Measurements from ENCODE around the gene PSMF1. TPM values are rescaled to one million over a fixed set of nuclear protein-coding genes. Genes with fewer than 3 reads are reported as not detected.

The PSMF1 gene
- total and polyA plus RNA-seq, 9 of the 15 experiments (the other 6 are each of a cell fraction or from before 2014, with no cell fraction given): 8.5 to 192 (median 33.2) TPM

DNA sequence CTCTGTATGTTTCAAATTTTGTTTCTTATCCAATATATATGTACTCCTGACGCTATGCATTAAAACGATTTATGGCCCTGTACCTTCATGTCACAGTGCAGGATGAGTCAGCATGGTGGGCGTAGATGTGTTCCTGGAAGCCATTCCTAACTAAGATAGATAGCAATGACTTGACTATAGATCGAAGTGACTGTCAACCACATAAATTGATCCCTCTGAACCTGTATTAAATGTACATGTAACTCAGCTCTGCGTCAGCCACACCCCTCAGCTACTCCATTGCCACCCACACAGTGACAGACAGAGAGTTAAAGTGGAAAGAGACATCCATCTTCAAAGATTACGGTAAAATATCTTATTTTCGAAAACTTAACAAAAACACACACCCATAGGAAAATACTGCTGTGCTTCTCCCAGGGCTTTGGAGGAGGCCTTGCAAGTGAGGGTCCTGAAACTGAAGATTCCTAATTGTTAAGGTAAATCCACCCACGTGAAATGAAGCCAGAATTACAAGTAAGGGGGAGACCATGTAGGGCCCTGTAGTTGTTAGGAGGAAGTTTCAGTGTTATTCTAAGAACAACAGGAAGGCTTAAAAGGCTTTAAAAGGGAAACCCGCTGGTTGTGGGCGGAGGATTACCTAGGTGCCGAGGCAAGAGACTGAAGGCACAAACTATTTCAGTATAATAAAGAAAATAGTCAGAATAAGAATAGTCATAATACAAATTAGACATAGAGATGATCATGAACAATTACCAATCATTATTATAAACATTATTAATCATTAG lies 97.2 kb downstream of the PSMF1 start (continued):
- TF ChIP-seq STAG1 (CRISPR knock-in tag; IDR thresholded peaks at IDR 0.05; ENCODE audit: borderline replicate concordance) (no peak), TAF9B (IDR thresholded peaks at IDR 0.05; ENCODE audit: partially characterized antibody) (peak; percentile 44), RHOXF2B (CRISPR knock-in tag; conservative IDR thresholded peaks at IDR 0.05) (no peak), ZNF780A (CRISPR knock-in tag; IDR thresholded peaks at IDR 0.05) (no peak), FOSL1 (tag; conservative IDR thresholded peaks at IDR 0.05) (peak; percentile 57), KHSRP (IDR thresholded peaks at IDR 0.05) (no peak), SETDB1 (IDR thresholded peaks at IDR 0.05; ENCODE audit: low read length) (no peak), MYBL2 (IDR thresholded peaks at IDR 0.05; ENCODE audit: low read depth) (no peak), MYBL2 (CRISPR knock-in tag; IDR thresholded peaks at IDR 0.05; ENCODE audit: borderline replicate concordance) (no peak), XRCC3 (IDR thresholded peaks at IDR 0.05) (no peak), L3MBTL2 (IDR thresholded peaks at IDR 0.05) (no peak), TOE1 (IDR thresholded peaks at IDR 0.05; ENCODE audit: borderline replicate concordance) (no peak), TOE1 (CRISPR knock-in tag; IDR thresholded peaks at IDR 0.05; ENCODE audit: borderline replicate concordance, low read depth) (no peak), PTBP1 (IDR thresholded peaks at IDR 0.05; ENCODE audit: low read depth, low read length) (no peak), MAFK (IDR thresholded peaks at IDR 0.05; ENCODE audit: low read length) (peak; percentile 72; the same call in 1 of the 2 replicates), DNMT1 (IDR thresholded peaks at IDR 0.05) (no peak), CTBP1 (IDR thresholded peaks at IDR 0.05; ENCODE audit: borderline replicate concordance) (no peak), ATF7 (IDR thresholded peaks at IDR 0.05) (no peak), ARNT (IDR thresholded peaks at IDR 0.05) (no peak)
- TF ChIP-seq, protein P1, sequence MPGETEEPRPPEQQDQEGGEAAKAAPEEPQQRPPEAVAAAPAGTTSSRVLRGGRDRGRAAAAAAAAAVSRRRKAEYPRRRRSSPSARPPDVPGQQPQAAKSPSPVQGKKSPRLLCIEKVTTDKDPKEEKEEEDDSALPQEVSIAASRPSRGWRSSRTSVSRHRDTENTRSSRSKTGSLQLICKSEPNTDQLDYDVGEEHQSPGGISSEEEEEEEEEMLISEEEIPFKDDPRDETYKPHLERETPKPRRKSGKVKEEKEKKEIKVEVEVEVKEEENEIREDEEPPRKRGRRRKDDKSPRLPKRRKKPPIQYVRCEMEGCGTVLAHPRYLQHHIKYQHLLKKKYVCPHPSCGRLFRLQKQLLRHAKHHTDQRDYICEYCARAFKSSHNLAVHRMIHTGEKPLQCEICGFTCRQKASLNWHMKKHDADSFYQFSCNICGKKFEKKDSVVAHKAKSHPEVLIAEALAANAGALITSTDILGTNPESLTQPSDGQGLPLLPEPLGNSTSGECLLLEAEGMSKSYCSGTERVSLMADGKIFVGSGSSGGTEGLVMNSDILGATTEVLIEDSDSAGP (CRISPR knock-in tag; IDR thresholded peaks at IDR 0.05): no peak
- TF ChIP-seq, protein P2, sequence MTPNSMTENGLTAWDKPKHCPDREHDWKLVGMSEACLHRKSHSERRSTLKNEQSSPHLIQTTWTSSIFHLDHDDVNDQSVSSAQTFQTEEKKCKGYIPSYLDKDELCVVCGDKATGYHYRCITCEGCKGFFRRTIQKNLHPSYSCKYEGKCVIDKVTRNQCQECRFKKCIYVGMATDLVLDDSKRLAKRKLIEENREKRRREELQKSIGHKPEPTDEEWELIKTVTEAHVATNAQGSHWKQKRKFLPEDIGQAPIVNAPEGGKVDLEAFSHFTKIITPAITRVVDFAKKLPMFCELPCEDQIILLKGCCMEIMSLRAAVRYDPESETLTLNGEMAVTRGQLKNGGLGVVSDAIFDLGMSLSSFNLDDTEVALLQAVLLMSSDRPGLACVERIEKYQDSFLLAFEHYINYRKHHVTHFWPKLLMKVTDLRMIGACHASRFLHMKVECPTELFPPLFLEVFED (CRISPR knock-in tag; conservative IDR thresholded peaks at IDR 0.05): no peak
- TF ChIP-seq, protein P3, sequence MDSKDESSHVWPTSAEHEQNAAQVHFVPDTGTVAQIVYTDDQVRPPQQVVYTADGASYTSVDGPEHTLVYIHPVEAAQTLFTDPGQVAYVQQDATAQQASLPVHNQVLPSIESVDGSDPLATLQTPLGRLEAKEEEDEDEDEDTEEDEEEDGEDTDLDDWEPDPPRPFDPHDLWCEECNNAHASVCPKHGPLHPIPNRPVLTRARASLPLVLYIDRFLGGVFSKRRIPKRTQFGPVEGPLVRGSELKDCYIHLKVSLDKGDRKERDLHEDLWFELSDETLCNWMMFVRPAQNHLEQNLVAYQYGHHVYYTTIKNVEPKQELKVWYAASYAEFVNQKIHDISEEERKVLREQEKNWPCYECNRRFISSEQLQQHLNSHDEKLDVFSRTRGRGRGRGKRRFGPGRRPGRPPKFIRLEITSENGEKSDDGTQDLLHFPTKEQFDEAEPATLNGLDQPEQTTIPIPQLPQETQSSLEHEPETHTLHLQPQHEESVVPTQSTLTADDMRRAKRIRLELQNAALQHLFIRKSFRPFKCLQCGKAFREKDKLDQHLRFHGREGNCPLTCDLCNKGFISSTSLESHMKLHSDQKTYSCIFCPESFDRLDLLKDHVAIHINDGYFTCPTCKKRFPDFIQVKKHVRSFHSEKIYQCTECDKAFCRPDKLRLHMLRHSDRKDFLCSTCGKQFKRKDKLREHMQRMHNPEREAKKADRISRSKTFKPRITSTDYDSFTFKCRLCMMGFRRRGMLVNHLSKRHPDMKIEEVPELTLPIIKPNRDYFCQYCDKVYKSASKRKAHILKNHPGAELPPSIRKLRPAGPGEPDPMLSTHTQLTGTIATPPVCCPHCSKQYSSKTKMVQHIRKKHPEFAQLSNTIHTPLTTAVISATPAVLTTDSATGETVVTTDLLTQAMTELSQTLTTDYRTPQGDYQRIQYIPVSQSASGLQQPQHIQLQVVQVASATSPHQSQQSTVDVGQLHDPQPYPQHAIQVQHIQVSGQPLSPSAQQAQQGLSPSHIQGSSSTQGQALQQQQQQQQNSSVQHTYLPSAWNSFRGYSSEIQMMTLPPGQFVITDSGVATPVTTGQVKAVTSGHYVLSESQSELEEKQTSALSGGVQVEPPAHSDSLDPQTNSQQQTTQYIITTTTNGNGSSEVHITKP (IDR thresholded peaks at IDR 0.05; ENCODE audit: partially characterized antibody): no peak
- TF ChIP-seq, protein P4, sequence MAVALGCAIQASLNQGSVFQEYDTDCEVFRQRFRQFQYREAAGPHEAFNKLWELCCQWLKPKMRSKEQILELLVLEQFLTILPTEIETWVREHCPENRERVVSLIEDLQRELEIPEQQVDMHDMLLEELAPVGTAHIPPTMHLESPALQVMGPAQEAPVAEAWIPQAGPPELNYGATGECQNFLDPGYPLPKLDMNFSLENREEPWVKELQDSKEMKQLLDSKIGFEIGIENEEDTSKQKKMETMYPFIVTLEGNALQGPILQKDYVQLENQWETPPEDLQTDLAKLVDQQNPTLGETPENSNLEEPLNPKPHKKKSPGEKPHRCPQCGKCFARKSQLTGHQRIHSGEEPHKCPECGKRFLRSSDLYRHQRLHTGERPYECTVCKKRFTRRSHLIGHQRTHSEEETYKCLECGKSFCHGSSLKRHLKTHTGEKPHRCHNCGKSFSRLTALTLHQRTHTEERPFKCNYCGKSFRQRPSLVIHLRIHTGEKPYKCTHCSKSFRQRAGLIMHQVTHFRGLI (CRISPR knock-in tag; IDR thresholded peaks at IDR 0.05): no peak
